ENCODE data around the gene OLFM4. TPM values are rescaled to one million over a fixed set of nuclear protein-coding genes. Genes with fewer than 3 reads are reported as not detected.
A peak's percentile ranks its signal among the peaks of the same experiment; 100 is the strongest.
"Not testable (repeated sequence)": the region's sequence is repeated elsewhere in the genome, so short reads cannot be mapped to it uniquely, and the experiment has no call there.

Gene OLFM4
- total RNA-seq, 4 donors from 2014 or later, result 0.18 to 1.7 TPM; not detected in 2

DNA sequence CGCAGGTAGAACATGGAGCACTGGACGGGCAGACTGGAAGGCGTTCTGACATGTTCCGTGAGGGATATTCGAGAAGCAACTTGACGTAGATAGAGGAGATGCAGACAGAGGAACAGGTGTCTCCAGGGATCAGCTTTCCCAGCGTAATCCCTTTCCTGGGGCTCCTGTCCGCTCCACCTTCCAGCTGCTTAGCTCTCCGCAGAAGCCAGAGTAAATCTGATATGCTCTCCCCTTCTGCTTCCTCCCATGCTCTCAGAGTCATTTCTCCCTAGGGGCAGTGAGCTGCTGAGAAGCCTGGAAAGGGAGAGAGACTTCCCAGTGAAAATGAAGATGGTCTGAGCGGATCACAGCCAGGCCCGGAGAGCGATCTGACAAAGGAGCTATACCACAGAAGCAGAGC lies 23.0 kb upstream of the OLFM4 start:
- TF ChIP-seq, protein P1, sequence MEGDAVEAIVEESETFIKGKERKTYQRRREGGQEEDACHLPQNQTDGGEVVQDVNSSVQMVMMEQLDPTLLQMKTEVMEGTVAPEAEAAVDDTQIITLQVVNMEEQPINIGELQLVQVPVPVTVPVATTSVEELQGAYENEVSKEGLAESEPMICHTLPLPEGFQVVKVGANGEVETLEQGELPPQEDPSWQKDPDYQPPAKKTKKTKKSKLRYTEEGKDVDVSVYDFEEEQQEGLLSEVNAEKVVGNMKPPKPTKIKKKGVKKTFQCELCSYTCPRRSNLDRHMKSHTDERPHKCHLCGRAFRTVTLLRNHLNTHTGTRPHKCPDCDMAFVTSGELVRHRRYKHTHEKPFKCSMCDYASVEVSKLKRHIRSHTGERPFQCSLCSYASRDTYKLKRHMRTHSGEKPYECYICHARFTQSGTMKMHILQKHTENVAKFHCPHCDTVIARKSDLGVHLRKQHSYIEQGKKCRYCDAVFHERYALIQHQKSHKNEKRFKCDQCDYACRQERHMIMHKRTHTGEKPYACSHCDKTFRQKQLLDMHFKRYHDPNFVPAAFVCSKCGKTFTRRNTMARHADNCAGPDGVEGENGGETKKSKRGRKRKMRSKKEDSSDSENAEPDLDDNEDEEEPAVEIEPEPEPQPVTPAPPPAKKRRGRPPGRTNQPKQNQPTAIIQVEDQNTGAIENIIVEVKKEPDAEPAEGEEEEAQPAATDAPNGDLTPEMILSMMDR (IDR thresholded peaks at IDR 0.05), result no peak
- no peak for TF ChIP-seq POLR2A (IDR thresholded peaks at IDR 0.05)
- Histone ChIP-seq H3K36me3 (no peaks in the 10 kb centered on the region), H3K4me1 (peaks cover 0 to 30% (median 6%) of the 10 kb centered on the region in 3 donors), H3K4me3 (no peak overlapping the region), H3K27me3 (no peaks in the 10 kb centered on the region), H3K27ac (no peak overlapping the region), H3K9me3 (no peaks in the 10 kb centered on the region)
- intact Hi-C loops (cut with DNase I), result no loop called here
- 84 to 90% methylated on average over 10 to 11 of the region's 12 CpGs for WGBS, 2 donors
- no peak for DNase-seq

DNA sequence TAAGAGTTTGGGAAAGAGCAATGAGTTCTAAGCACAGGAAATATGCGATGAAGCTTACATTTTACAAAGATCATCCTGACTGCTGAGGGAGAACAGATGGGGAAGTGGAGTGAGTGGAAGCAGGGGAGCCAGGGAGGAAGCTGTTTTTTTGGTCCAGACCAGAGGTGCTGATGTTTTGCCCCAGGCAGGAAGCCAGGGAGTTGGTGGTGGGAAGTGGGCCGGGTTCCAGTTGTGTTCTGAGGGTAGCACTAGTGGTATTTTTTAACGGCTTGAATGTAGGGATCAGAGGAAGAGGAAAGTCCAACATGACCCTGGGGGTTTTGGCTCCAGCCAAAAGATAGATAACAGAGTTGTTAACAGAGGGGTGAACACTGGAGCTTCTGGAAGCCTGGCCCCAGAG lies 20.7 kb upstream of the OLFM4 start:
- Histone ChIP-seq H3K4me1 (peaks cover 4 to 19% (median 6%) of the 10 kb centered on the region in 3 donors), H3K27me3 (no peaks in the 10 kb centered on the region), H3K9me3 (no peaks in the 10 kb centered on the region), H3K4me3 (no peak overlapping the region), H3K36me3 (no peaks in the 10 kb centered on the region), H3K27ac (no peak overlapping the region)
- no peak for DNase-seq
- TF ChIP-seq, protein P1 (IDR thresholded peaks at IDR 0.05), result no peak
- TF ChIP-seq POLR2A (IDR thresholded peaks at IDR 0.05), result no peak
- WGBS, 2 donors, result 32 to 39% methylated on average over 3 of the region's 3 CpGs
- intact Hi-C loops (cut with DNase I), result no loop called here

DNA sequence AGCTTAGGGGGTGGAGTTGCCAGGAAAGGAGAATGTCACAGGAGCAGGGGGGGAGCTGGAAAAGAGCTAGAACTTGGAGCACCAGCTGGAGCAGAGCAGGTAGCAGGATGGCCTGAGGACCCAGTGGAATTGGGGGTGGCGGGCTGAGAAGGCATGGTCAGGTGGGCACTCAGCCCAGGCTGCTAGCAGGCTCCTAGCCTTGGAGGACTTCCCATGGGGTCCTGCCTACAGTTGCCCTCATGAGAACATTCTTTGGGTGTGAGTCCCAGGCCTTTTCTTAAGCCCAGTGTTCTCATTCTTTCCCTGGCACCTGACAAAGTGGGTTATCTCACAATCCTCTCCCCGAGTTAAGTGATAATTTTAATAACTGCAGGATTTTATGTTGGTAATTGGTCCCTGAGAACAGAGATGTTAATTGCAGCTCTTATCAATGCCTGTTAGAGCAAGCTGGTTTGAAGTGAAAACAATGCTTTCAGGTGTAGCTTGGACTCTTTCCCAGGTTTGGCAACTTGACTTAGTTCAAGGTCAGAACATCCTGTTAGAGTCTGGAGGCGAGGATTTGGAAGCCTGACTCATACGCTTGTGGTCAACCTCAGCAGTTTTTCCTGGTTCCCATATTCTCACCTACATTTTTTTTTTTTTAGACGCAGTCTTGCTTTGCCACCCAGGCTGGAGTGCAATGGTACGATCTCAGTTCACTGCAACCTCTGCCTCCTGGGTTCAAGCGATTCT lies 18.1 kb upstream of the OLFM4 start:
- peak overlapping the region; percentile 32 to 72 (median 58) for H3K27ac ChIP-seq
- H3K4me1 ChIP-seq, result peaks cover 4 to 28% (median 9%) of the 10 kb centered on the region in 3 donors
- intact Hi-C loops (cut with DNase I), result no loop called here
- no peaks in the 10 kb centered on the region for H3K9me3 ChIP-seq
- WGBS, 2 donors, result 32 to 35% methylated on average over 7 of the region's 7 CpGs
- no peaks in the 10 kb centered on the region for H3K27me3 ChIP-seq
- H3K36me3 ChIP-seq, result no peaks in the 10 kb centered on the region
- TF ChIP-seq, protein P1 (IDR thresholded peaks at IDR 0.05), result no peak
- TF ChIP-seq POLR2A (IDR thresholded peaks at IDR 0.05), result no peak
- no peak for DNase-seq
- no peak overlapping the region for H3K4me3 ChIP-seq

DNA sequence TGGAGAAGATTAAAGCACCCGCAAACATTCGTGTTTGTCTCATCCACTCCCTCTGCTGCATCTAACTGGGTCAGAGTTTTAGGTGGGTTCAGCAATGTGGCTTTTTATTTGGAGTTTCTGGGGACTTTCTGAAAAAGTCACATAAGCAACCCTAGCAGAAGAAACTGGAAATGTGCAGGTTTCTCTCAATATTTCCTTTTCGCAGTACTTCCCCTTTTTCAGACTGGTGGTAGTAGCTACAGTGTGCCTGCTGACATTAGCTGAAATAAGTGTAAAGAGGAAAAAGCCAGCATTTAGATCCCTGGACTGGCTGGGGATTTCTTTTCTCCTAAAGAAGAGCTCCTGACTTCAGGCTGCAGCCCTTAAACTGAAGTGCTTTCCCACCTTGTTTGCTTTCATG lies 15.9 kb upstream of the OLFM4 start:
- intact Hi-C loops (cut with DNase I), result no loop called here
- peaks cover 4 to 28% (median 9%) of the 10 kb centered on the region in 3 donors for H3K4me1 ChIP-seq
- no peak overlapping the region for H3K27ac ChIP-seq
- WGBS, 2 donors, result 54 to 72% methylated on average over 3 of the region's 3 CpGs
- no peak for DNase-seq
- H3K27me3 ChIP-seq, result no peaks in the 10 kb centered on the region
- TF ChIP-seq, protein P1 (IDR thresholded peaks at IDR 0.05), result no peak
- TF ChIP-seq POLR2A (IDR thresholded peaks at IDR 0.05), result no peak
- no peak overlapping the region for H3K4me3 ChIP-seq
- H3K36me3 ChIP-seq, result no peaks in the 10 kb centered on the region
- H3K9me3 ChIP-seq, result no peaks in the 10 kb centered on the region

DNA sequence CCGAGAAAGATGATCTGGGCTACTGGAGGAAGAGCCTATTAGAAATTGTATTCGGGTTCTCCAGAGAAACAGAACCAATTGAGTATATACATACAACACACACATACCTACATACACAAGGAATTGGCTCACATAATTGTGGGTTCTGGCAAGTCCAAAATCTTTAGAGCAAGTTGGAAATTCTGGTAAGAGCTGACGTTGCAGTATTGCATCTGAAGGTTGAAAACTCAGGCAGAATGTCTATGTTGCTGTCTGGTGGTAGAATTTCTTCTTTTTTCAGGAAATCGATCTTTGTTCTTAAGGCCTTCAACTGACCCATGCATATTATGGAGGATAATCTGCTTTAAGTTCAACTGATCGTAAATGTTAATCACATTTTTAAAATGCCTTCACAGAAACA lies 15.5 kb upstream of the OLFM4 start:
- Histone ChIP-seq H3K27ac (no peak overlapping the region), H3K27me3 (no peaks in the 10 kb centered on the region), H3K4me1 (peaks cover 4 to 28% (median 9%) of the 10 kb centered on the region in 3 donors), H3K4me3 (no peak overlapping the region), H3K36me3 (no peaks in the 10 kb centered on the region), H3K9me3 (no peaks in the 10 kb centered on the region)
- intact Hi-C loops (cut with DNase I), result no loop called here
- WGBS, 2 donors, result 81 to 90% methylated on average over 4 to 5 of the region's 5 CpGs
- no peak for DNase-seq
- TF ChIP-seq, protein P1 (IDR thresholded peaks at IDR 0.05), result no peak
- TF ChIP-seq POLR2A (IDR thresholded peaks at IDR 0.05), result no peak

DNA sequence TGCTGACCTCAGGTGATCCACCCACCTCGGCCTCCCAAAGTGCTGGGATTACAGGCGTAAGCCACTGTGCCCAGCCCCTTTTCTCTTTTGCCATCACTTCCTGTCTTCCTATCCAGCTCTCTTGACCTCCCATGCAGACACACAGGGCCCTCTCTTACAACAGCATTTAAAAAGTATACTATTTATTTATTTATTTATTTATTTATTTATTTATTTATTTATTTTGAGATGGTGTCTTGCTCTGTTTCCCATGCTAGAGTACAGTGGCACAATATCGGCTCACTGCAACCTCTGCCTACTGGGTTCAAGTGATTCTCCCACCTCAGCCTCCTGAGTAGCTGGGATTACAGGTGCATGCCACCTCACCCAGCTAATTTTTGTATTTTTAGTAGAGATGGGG lies 14.6 kb upstream of the OLFM4 start:
- DNase-seq; intact Hi-C loops (cut with DNase I); H3K27me3 ChIP-seq; H3K27ac ChIP-seq; H3K36me3 ChIP-seq; H3K4me3 ChIP-seq; H3K9me3 ChIP-seq: not testable (repeated sequence)
- H3K4me1 ChIP-seq, result peaks cover 4 to 28% (median 9%) of the 10 kb centered on the region in 3 donors
- WGBS, 2 donors, result 65 to 87% methylated on average over 3 of the region's 3 CpGs

All from esophagus squamous epithelium (tissue), 5 donors.